Lower lobe of right lung (tissue), 2 donors: ENCODE results near the gene PROK1. TPM values are rescaled to one million over a fixed set of nuclear protein-coding genes. Genes with fewer than 3 reads are reported as not detected.
A peak's percentile ranks its signal among the peaks of the same experiment; 100 is the strongest.

Experiments
- ATAC-seq, 2 donors: fragments of 200-7000 bp; cut with Tn5 transposase; one replicate each; pipeline ENCODE4 v1.9.1; 2020 to 2022; ENCODE audit warnings: mild to moderate bottlenecking in 2 of 2, moderate library complexity in 2 of 2
- DNase-seq: peaks from one replicate; pipeline ENCODE4 v3.0.0-alpha.2; 2020
- H3K27ac ChIP-seq: fragments of 200-600 bp; one replicate; pipeline ENCODE4 v1.8.0; 2022
- H3K27me3 ChIP-seq: fragments of 200-600 bp; one replicate; pipeline ENCODE4 v1.8.0; 2022; ENCODE audit warnings: low read depth
- H3K36me3 ChIP-seq: fragments of 200-600 bp; one replicate; pipeline ENCODE4 v1.8.0; 2022; ENCODE audit warnings: mild to moderate bottlenecking
- H3K4me1 ChIP-seq: fragments of 200-600 bp; one replicate; pipeline ENCODE4 v1.8.0; 2022
- H3K4me3 ChIP-seq: fragments of 200-600 bp; one replicate; pipeline ENCODE4 v1.8.0; 2022; ENCODE audit warnings: mild to moderate bottlenecking
- H3K9me3 ChIP-seq: fragments of 200-600 bp; one replicate; pipeline ENCODE4 v1.8.0; 2022
- intact Hi-C: fragments of 100-400 bp; cut with DNase I; formaldehyde crosslinking; loops from one replicate; pipeline ENCODE4 v1.11.0; 2022
- total RNA-seq: library from RNA; stranded (reverse); fragmentation: NEBNext Ultra II Directional; extraction: Animal tissue kit (Norgen Biotek cat#: 25700); gene quantifications from one replicate; pipeline ENCODE4 v1.2.1, GENCODE V29; 2021
- TF ChIP-seq, protein P1 (sequence below): fragments of 200-600 bp; IDR thresholded peaks from one replicate; pipeline ENCODE4 v1.8.0; 2022; ENCODE audit warnings: antibody characterized with exemption, mild to moderate bottlenecking
- donor health status: DM: no; HTN: yes; CAD: no; lungs with severe emphysema.

Gene PROK1
- total RNA-seq, 1 donor from 2014 or later = not detected

- Histone ChIP-seq H3K27me3 (no peaks in the 10 kb centered on the region), H3K36me3 (no peaks in the 10 kb centered on the region), H3K4me1 (peaks cover 5% of the 10 kb centered on the region), H3K9me3 (no peaks in the 10 kb centered on the region), H3K4me3 (no peak overlapping the region), H3K27ac (peak overlapping the region; percentile 7)
- DNase-seq (no peak), ATAC-seq (peak; percentile 50 to 85)
- TF ChIP-seq, protein P1, sequence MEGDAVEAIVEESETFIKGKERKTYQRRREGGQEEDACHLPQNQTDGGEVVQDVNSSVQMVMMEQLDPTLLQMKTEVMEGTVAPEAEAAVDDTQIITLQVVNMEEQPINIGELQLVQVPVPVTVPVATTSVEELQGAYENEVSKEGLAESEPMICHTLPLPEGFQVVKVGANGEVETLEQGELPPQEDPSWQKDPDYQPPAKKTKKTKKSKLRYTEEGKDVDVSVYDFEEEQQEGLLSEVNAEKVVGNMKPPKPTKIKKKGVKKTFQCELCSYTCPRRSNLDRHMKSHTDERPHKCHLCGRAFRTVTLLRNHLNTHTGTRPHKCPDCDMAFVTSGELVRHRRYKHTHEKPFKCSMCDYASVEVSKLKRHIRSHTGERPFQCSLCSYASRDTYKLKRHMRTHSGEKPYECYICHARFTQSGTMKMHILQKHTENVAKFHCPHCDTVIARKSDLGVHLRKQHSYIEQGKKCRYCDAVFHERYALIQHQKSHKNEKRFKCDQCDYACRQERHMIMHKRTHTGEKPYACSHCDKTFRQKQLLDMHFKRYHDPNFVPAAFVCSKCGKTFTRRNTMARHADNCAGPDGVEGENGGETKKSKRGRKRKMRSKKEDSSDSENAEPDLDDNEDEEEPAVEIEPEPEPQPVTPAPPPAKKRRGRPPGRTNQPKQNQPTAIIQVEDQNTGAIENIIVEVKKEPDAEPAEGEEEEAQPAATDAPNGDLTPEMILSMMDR = no peak
- intact Hi-C loops = loop anchor here (5.0 kb wide), 1 partner anchor 52 kb away; no protein-coding TSS in a partner anchor
Measured at GRCh38 chr1:110464340-110464739, 13.4 kb downstream of the PROK1 start.

GRCh38 chr1:110465038-110465813 is 14.3 kb downstream of the PROK1 start:
- intact Hi-C loops = no loop called here
- Histone ChIP-seq H3K27me3 (no peaks in the 10 kb centered on the region), H3K36me3 (no peaks in the 10 kb centered on the region), H3K4me3 (no peak overlapping the region), H3K27ac (peak overlapping the region; percentile 7), H3K4me1 (peaks cover 5% of the 10 kb centered on the region), H3K9me3 (no peaks in the 10 kb centered on the region)
- ATAC-seq (peak in 1 of 2 donors; percentile 31), DNase-seq (no peak)
- TF ChIP-seq, protein P1 = no peak

- H3K27ac ChIP-seq = no peak overlapping the region
- DNase-seq (no peak), ATAC-seq (no peak)
- H3K9me3 ChIP-seq = no peaks in the 10 kb centered on the region
- TF ChIP-seq, protein P1 = no peak
- H3K4me1 ChIP-seq = peaks cover 5% of the 10 kb centered on the region
- H3K4me3 ChIP-seq = no peak overlapping the region
- intact Hi-C loops = no loop called here
- H3K27me3 ChIP-seq = no peaks in the 10 kb centered on the region
- H3K36me3 ChIP-seq = no peaks in the 10 kb centered on the region
Measured at GRCh38 chr1:110465814-110466380, 14.9 kb downstream of the PROK1 start.

DNA sequence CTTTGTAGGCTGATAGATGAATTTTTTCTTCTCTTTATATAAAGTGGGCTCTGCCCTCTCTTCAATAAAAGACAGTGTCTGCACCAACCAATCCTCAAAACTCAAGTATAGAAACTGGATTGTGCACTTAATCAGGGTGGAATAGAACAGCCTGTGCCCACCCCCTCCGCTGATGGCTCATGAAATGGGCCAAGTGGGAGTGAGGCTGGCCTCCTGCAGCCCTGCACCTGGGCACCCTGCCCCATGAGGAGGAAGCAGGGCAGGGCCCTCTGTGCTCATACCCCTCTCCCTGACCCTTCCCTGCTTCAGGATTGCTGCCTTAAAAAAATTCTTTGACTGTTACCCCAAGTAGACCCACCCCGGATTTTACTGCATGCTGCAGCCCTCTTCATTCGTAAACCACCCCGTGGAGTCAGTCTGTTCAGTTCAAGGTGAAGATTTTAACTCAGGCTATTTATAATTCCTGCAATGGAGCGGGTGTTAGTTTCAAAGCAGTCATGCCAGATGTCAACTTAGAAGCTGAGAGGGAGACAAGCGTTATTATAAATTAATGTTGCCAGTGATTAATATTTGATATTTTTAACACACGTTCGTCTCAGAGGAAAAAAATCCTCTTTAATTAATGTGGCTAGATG is 15.8 kb downstream of the PROK1 start:
- intact Hi-C loops = no loop called here
- Histone ChIP-seq H3K36me3 (no peaks in the 10 kb centered on the region), H3K27me3 (no peaks in the 10 kb centered on the region), H3K4me3 (no peak overlapping the region), H3K4me1 (peaks cover 5% of the 10 kb centered on the region), H3K27ac (no peak overlapping the region), H3K9me3 (no peaks in the 10 kb centered on the region)
- DNase-seq = no peak
- TF ChIP-seq, protein P1 = no peak
- peak in 1 of 2 donors; percentile 37 for ATAC-seq

DNA sequence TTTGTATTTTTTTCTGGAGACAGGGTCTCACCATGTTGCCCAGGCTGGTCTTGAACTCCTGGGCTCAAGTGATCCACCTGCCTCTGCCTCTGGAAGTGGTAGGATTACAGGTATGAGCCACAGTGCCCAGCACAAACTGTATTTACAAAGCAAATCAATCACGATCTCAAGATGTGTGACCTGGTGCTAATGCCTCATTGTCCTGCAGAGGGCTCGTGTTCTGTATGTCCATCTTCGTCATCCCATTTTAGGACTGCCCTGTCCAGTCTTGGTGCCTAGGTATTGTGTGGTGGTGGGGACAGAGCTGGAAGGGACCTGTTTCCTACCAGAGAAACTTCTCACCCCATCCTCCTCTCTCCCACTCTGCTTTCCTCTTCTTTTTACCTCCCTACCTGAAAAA is 20.2 kb downstream of the PROK1 start:
- Histone ChIP-seq H3K4me3 (no peak overlapping the region), H3K4me1 (peaks cover 2% of the 10 kb centered on the region), H3K9me3 (no peaks in the 10 kb centered on the region), H3K27me3 (no peaks in the 10 kb centered on the region), H3K36me3 (no peaks in the 10 kb centered on the region), H3K27ac (no peak overlapping the region)
- TF ChIP-seq, protein P1 = no peak
- DNase-seq = no peak
- no peak for ATAC-seq
- intact Hi-C loops = no loop called here
